ENCODE data around the gene FAM131C.

Gene FAM131C

DNA sequence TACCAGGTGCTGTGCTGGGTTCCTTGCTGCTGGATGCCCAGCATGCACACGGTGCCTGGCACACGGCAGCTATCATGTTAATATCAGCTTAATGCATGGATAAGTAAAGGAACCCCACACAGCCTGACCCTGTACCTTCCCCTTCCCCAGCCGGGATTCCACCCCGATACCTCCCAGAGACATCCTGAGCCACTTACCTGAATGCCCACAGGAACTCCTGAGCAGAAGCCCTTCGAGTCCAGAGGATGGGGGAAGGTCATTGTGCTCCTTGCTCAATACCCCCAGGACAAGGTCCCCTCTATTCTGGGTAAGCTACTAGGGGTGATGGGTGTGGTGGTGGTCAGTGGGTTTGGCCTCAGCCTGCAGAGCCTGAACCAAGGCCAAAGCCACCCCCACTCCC lies 1.4 kb downstream of the FAM131C start:
- H4K20me1 ChIP-seq (ENCODE audit: insufficient read depth, low read length): no peaks in the 10 kb centered on the region
- no peak overlapping the region for H3K9ac ChIP-seq (ENCODE audit: low read length)
- no peak overlapping the region for H3K4me2 ChIP-seq (ENCODE audit: low read length)
- no peaks in the 10 kb centered on the region for H3K79me2 ChIP-seq (ENCODE audit: low read length)
- no peak for TF ChIP-seq EZH2phosphoT487 (IDR thresholded peaks at IDR 0.05; ENCODE audit: low read depth)
- TF ChIP-seq, protein P1, sequence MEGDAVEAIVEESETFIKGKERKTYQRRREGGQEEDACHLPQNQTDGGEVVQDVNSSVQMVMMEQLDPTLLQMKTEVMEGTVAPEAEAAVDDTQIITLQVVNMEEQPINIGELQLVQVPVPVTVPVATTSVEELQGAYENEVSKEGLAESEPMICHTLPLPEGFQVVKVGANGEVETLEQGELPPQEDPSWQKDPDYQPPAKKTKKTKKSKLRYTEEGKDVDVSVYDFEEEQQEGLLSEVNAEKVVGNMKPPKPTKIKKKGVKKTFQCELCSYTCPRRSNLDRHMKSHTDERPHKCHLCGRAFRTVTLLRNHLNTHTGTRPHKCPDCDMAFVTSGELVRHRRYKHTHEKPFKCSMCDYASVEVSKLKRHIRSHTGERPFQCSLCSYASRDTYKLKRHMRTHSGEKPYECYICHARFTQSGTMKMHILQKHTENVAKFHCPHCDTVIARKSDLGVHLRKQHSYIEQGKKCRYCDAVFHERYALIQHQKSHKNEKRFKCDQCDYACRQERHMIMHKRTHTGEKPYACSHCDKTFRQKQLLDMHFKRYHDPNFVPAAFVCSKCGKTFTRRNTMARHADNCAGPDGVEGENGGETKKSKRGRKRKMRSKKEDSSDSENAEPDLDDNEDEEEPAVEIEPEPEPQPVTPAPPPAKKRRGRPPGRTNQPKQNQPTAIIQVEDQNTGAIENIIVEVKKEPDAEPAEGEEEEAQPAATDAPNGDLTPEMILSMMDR (IDR thresholded peaks at IDR 0.05; ENCODE audit: low read depth, low read length): no peak
- no peak overlapping the region for H3K4me3 ChIP-seq (ENCODE audit: low read length)
- no peak overlapping the region for H3K27ac ChIP-seq (ENCODE audit: low read length)
- peaks cover 5% of the 10 kb centered on the region; the same call in 1 of the 2 replicates for H3K4me1 ChIP-seq (ENCODE audit: low read length)
- H3K9me3 ChIP-seq (ENCODE audit: insufficient read depth, low read length): no peaks in the 10 kb centered on the region
- H3K27me3 ChIP-seq (ENCODE audit: low read depth, low read length): peaks cover 12% of the 10 kb centered on the region
- no peaks in the 10 kb centered on the region for H3K36me3 ChIP-seq (replicated peaks; ENCODE audit: low read depth, low read length)
- H2AFZ ChIP-seq (ENCODE audit: low read depth, low read length): no peak overlapping the region

DNA sequence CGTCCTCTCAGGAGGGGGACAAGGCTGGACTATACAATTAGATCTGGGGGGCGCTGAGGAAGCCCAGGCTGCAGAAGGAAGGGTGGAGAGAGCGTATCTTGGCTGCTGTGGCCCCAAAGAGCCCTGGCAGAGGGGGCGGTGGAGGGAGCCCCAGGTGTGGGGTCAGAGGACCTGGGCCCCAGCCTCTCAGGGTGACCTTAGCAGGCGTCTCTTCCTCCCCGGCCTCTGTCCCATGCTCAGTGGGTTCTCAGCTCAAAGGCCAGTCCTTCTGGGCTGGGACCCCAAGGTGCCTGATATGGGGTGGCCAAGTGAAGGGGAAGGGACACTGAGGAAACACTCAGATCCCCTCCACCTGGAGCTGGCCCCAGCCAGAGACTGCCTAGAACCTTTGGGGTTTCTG lies 1.8 kb downstream of the FAM131C start:
- H3K4me1 ChIP-seq (ENCODE audit: low read length): peaks cover 5% of the 10 kb centered on the region; the same call in 1 of the 2 replicates
- no peak overlapping the region for H3K4me3 ChIP-seq (ENCODE audit: low read length)
- H4K20me1 ChIP-seq (ENCODE audit: insufficient read depth, low read length): no peaks in the 10 kb centered on the region
- no peaks in the 10 kb centered on the region for H3K9me3 ChIP-seq (ENCODE audit: insufficient read depth, low read length)
- no peak overlapping the region for H3K27ac ChIP-seq (ENCODE audit: low read length)
- H3K9ac ChIP-seq (ENCODE audit: low read length): no peak overlapping the region
- no peak overlapping the region for H3K4me2 ChIP-seq (ENCODE audit: low read length)
- no peak overlapping the region for H2AFZ ChIP-seq (ENCODE audit: low read depth, low read length)
- H3K79me2 ChIP-seq (ENCODE audit: low read length): no peaks in the 10 kb centered on the region
- no peaks in the 10 kb centered on the region for H3K36me3 ChIP-seq (replicated peaks; ENCODE audit: low read depth, low read length)
- TF ChIP-seq, protein P1 (IDR thresholded peaks at IDR 0.05; ENCODE audit: low read depth, low read length): no peak
- TF ChIP-seq EZH2phosphoT487 (IDR thresholded peaks at IDR 0.05; ENCODE audit: low read depth): no peak
- H3K27me3 ChIP-seq (ENCODE audit: low read depth, low read length): peaks cover 17% of the 10 kb centered on the region

GRCh38 chr1:16070640-16071355 lies 2.7 kb downstream of the FAM131C start:
- no peak overlapping the region for H3K4me2 ChIP-seq (ENCODE audit: low read length)

More at GRCh38 chr1:16070640-16071355, 2.7 kb downstream of the FAM131C start:
- no peak overlapping the region for H2AFZ ChIP-seq (ENCODE audit: low read depth, low read length)
- H3K4me3 ChIP-seq (ENCODE audit: low read length): no peak overlapping the region
- H3K27ac ChIP-seq (ENCODE audit: low read length): no peak overlapping the region
- no peaks in the 10 kb centered on the region for H3K9me3 ChIP-seq (ENCODE audit: insufficient read depth, low read length)
- TF ChIP-seq EZH2phosphoT487 (IDR thresholded peaks at IDR 0.05; ENCODE audit: low read depth): no peak
- TF ChIP-seq, protein P1 (IDR thresholded peaks at IDR 0.05; ENCODE audit: low read depth, low read length): no peak
- H4K20me1 ChIP-seq (ENCODE audit: insufficient read depth, low read length): no peaks in the 10 kb centered on the region
- H3K4me1 ChIP-seq (ENCODE audit: low read length): peaks cover 5% of the 10 kb centered on the region; the same call in 1 of the 2 replicates
- H3K27me3 ChIP-seq (ENCODE audit: low read depth, low read length): peaks cover 22% of the 10 kb centered on the region
- no peaks in the 10 kb centered on the region for H3K79me2 ChIP-seq (ENCODE audit: low read length)
- H3K9ac ChIP-seq (ENCODE audit: low read length): no peak overlapping the region
- no peaks in the 10 kb centered on the region for H3K36me3 ChIP-seq (replicated peaks; ENCODE audit: low read depth, low read length)

All from OCI-LY3 (cell line).